ENCODE measurements around the gene PTPRJ. TPM values are rescaled to one million over a fixed set of nuclear protein-coding genes. Genes with fewer than 3 reads are reported as not detected.

The PTPRJ gene
- total RNA-seq, 1 experiment from 2014 or later: 12.1 TPM

DNA sequence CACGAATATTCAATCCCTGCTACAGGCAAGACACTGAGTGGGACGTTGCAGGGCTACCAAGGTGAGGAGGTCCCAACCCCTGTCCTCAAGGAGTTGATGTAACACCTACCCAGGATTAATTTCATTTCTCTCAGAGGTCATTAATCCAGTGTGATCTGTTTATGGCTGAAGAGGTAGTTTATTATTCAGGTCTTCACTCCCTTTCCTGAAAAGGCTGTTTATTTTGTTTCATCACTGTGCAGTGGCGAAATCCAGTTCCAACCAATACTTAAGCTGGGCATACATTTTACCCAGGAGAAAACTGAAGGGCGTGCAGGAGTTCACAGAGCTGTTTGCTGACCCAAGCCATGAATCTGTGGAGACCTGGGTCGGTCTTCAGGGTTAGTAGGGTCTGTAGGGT, 2.7 kb upstream of the PTPRJ start:
- no peak for TF ChIP-seq EZH2 (IDR thresholded peaks at IDR 0.05; ENCODE audit: borderline replicate concordance, low read depth, low read length, poor library complexity, severe bottlenecking)
- TF ChIP-seq, protein P1, sequence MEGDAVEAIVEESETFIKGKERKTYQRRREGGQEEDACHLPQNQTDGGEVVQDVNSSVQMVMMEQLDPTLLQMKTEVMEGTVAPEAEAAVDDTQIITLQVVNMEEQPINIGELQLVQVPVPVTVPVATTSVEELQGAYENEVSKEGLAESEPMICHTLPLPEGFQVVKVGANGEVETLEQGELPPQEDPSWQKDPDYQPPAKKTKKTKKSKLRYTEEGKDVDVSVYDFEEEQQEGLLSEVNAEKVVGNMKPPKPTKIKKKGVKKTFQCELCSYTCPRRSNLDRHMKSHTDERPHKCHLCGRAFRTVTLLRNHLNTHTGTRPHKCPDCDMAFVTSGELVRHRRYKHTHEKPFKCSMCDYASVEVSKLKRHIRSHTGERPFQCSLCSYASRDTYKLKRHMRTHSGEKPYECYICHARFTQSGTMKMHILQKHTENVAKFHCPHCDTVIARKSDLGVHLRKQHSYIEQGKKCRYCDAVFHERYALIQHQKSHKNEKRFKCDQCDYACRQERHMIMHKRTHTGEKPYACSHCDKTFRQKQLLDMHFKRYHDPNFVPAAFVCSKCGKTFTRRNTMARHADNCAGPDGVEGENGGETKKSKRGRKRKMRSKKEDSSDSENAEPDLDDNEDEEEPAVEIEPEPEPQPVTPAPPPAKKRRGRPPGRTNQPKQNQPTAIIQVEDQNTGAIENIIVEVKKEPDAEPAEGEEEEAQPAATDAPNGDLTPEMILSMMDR (conservative IDR thresholded peaks at IDR 0.05; ENCODE audit: low read depth, low read length): no peak
- BruUV-seq (replicated peaks): no TSS peak
- ChIA-PET POLR2A (ENCODE audit: low non-redundant PET) (interaction anchor here (0.5 kb wide), 1 partner anchor 20 kb away, joined by 10 read pairs; no protein-coding TSS in a partner anchor), CTCF (no interaction called here)
- Histone ChIP-seq H3K4me3 (ENCODE audit: low read depth, low read length, poor library complexity, severe bottlenecking) (no peak overlapping the region), H3K27ac (ENCODE audit: low read depth, low read length, poor library complexity, severe bottlenecking) (no peak overlapping the region), H3K9me3 (ENCODE audit: low read depth, low read length, poor library complexity, severe bottlenecking) (no peaks in the 10 kb centered on the region), H3K27me3 (replicated peaks; ENCODE audit: insufficient read depth, low read depth, low read length, poor library complexity) (no peaks in the 10 kb centered on the region), H3K4me1 (ENCODE audit: insufficient read depth, low read length, poor library complexity, severe bottlenecking) (peaks cover 7% of the 10 kb centered on the region), H3K36me3 (ENCODE audit: insufficient read depth, low read length, poor library complexity, severe bottlenecking) (no peaks in the 10 kb centered on the region)
- intact Hi-C loops (cut with micrococcal nuclease; ENCODE audit: unreplicated experiment): no loop called here
- DNase-seq (ENCODE audit: low spot score): no peak

- ChIA-PET CTCF (interaction anchor here (0.6 to 0.7 kb wide), 2 partner anchors 100 to 118 kb away, joined by 3 to 4 read pairs; no protein-coding TSS in a partner anchor), POLR2A (ENCODE audit: low non-redundant PET) (interaction anchor here (0.6 kb wide), 1 partner anchor 1997 kb away, joined by 3 read pairs; no protein-coding TSS in a partner anchor)
- intact Hi-C loops (cut with micrococcal nuclease; ENCODE audit: unreplicated experiment): no loop called here
- Histone ChIP-seq H3K27ac (ENCODE audit: low read depth, low read length, poor library complexity, severe bottlenecking) (no peak overlapping the region), H3K36me3 (ENCODE audit: insufficient read depth, low read length, poor library complexity, severe bottlenecking) (no peaks in the 10 kb centered on the region), H3K27me3 (replicated peaks; ENCODE audit: insufficient read depth, low read depth, low read length, poor library complexity) (no peaks in the 10 kb centered on the region), H3K4me1 (ENCODE audit: insufficient read depth, low read length, poor library complexity, severe bottlenecking) (peaks cover 7% of the 10 kb centered on the region), H3K4me3 (ENCODE audit: low read depth, low read length, poor library complexity, severe bottlenecking) (peak overlapping the region; percentile 71), H3K9me3 (ENCODE audit: low read depth, low read length, poor library complexity, severe bottlenecking) (no peaks in the 10 kb centered on the region)
- no peak for DNase-seq (ENCODE audit: low spot score)
- TF ChIP-seq EZH2 (IDR thresholded peaks at IDR 0.05; ENCODE audit: borderline replicate concordance, low read depth, low read length, poor library complexity, severe bottlenecking): no peak
- TF ChIP-seq, protein P1 (conservative IDR thresholded peaks at IDR 0.05; ENCODE audit: low read depth, low read length): no peak
- no TSS peak for BruUV-seq (replicated peaks)
Measured at GRCh38 chr11:47979378-47980087, 826 bp upstream of the PTPRJ start.

DNA sequence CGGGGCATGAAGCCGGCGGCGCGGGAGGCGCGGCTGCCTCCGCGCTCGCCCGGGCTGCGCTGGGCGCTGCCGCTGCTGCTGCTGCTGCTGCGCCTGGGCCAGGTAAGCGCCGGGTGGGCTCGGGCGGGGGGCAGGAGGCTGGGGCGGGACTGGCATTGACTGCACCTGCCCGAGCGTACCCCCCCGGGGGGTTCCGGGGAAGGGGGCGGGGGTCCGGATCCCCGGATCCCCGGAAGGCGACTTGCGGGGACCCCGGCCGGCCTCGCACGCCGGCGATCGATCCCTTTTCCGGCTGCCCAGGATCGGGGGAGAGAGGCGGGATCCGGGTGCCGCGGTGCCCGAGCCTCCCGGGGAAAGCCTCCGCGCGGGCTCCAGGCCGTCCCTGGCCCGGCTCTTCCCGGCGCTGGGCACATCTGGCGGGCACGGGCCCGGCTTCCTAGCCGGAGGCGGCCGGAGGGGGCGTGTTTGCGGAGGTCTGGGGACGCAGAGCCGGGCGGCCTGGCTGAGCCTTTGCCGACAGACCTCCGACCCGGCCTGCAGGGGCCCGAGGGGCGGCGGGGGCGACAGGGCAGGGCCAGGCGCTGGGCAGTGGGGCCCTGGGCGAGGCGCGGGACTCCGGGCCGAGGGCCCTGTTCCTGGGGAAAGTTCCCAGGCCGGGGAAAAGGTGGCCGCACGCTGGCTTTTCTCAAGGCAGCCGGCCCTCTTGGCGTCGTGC, 705 bp downstream of the PTPRJ start:
- H3K4me3 ChIP-seq (ENCODE audit: low read depth, low read length, poor library complexity, severe bottlenecking): peak overlapping the region; percentile 71
- CTCF ChIA-PET: no interaction called here
- BruUV-seq (replicated peaks): no TSS peak
- no peak for TF ChIP-seq EZH2 (IDR thresholded peaks at IDR 0.05; ENCODE audit: borderline replicate concordance, low read depth, low read length, poor library complexity, severe bottlenecking)
- TF ChIP-seq, protein P1 (conservative IDR thresholded peaks at IDR 0.05; ENCODE audit: low read depth, low read length): peak; percentile 20; the same call in 1 of the 2 replicates
- POLR2A ChIA-PET (ENCODE audit: low non-redundant PET): no interaction called here
- intact Hi-C loops (cut with micrococcal nuclease; ENCODE audit: unreplicated experiment): no loop called here
- peak; percentile 72 for DNase-seq (ENCODE audit: low spot score)
- H3K36me3 ChIP-seq (ENCODE audit: insufficient read depth, low read length, poor library complexity, severe bottlenecking): no peaks in the 10 kb centered on the region
- H3K4me1 ChIP-seq (ENCODE audit: insufficient read depth, low read length, poor library complexity, severe bottlenecking): peaks cover 7% of the 10 kb centered on the region
- peak overlapping the region; percentile 54 for H3K27ac ChIP-seq (ENCODE audit: low read depth, low read length, poor library complexity, severe bottlenecking)
- H3K9me3 ChIP-seq (ENCODE audit: low read depth, low read length, poor library complexity, severe bottlenecking): no peaks in the 10 kb centered on the region
- H3K27me3 ChIP-seq (replicated peaks; ENCODE audit: insufficient read depth, low read depth, low read length, poor library complexity): no peaks in the 10 kb centered on the region

Measured in A673 (cell line).